Sciatic nerve (tissue), 2 donors: ENCODE measurements around the gene EDDM3A. TPM values are rescaled to one million over a fixed set of nuclear protein-coding genes. Genes with fewer than 3 reads are reported as not detected.
A peak's percentile ranks its signal among the peaks of the same experiment; 100 is the strongest.
"Not testable (repeated sequence)": the region's sequence is repeated elsewhere in the genome, so short reads cannot be mapped to it uniquely, and the experiment has no call there.

Experiments
- ATAC-seq: fragments of 200-7000 bp; cut with Tn5 transposase; one replicate; pipeline ENCODE4 v1.9.1; 2020; ENCODE audit warnings: mild to moderate bottlenecking, moderate library complexity
- DNase-seq: peaks from one replicate; pipeline ENCODE4 v3.0.0-alpha.2; 2020; ENCODE audit warnings: low spot score
- intact Hi-C: fragments of 100-400 bp; cut with DNase I; formaldehyde crosslinking; loops from one replicate; pipeline ENCODE4 v1.14.2; 2022
- total RNA-seq: library from RNA; stranded (reverse); fragmentation: NEBNext Ultra II Directional; extraction: Animal tissue kit (Norgen Biotek cat#: 25700); gene quantifications from one replicate; pipeline ENCODE4 v1.2.1, GENCODE V29; 2021
- donor health status: DM: no; HTN: no; CAD: no.
- donor health status: DM: no; HTN: no; CAD: no.

The EDDM3A gene, protein sequence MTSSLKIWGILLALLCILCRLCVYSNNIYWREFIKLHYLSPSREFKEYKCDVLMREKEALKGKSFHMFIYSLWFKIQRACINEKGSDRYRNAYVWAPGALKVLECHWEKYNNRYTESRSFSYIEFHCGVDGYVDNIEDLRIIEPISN
- not detected for total RNA-seq

DNA sequence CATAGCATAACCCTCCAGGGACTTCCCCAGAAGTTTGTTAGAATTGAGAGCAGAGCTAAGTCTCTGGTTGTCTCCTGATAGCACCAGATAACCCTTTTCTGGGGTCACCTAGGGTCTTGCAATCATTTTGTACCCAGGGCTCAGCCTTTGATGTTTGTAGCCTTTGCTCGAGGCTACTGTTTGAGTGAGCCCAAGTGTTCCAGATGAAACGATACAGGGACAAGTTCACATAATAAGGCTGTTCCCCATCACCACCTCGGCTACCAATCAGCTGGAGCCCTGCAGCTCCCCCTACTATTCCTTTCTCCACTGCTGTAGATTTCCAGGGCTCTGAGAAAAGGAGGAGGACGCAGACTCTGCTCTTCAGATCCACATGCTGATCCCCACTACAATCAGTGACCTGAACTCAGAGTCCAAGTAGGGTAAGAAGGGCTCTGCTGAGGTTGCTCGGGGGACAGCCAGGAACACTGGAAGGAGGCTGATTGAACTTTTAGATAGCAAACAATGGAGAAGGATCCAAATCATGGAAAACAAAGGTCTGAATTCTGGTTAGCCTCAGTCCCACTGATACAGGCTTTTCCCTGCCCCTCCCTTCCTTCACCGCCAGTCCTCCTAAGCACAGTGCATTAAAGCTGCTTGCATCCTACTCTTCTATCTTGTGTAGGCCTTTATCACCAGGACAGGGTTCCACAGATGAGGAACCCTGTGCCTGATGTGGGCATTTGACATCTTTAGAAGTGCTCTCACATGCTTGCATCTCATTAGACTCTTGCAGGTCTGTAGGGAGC, at the start of gene EDDM3A:
Gene EDDM3A, plus strand, starts transcription at position 317 of the 788 bp plus-strand sequence. CDS start 1,694 bp downstream, outside the sequence.
- intact Hi-C loops: no loop called here
- DNase-seq (no peak), ATAC-seq (no peak)

DNA sequence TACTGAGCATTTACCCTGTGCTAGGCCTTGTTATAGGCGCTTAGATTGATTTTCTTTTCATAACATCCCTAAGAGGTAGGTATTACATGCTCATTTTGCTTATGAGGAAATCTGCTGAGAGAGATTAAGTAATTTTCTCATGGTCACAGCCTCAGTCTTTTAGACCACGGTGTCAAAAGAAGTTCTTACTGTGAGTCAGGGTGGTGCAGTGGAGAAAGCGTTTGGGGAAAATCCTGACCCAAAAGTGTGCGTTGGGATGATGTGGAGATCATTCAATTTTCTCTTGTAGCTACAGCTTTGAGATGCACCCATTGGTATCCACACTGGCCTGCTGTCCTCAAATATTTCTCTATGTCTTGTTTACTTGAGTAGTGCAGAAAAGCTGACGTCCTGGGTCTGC, 48.9 kb upstream of the EDDM3A start:
- intact Hi-C loops: loop anchor here (10.0 kb wide), 2 partner anchors 162 to 362 kb away; partner anchors contain the start of gene CCNB1IP1
- ATAC-seq: no peak
- DNase-seq: no peak

DNA sequence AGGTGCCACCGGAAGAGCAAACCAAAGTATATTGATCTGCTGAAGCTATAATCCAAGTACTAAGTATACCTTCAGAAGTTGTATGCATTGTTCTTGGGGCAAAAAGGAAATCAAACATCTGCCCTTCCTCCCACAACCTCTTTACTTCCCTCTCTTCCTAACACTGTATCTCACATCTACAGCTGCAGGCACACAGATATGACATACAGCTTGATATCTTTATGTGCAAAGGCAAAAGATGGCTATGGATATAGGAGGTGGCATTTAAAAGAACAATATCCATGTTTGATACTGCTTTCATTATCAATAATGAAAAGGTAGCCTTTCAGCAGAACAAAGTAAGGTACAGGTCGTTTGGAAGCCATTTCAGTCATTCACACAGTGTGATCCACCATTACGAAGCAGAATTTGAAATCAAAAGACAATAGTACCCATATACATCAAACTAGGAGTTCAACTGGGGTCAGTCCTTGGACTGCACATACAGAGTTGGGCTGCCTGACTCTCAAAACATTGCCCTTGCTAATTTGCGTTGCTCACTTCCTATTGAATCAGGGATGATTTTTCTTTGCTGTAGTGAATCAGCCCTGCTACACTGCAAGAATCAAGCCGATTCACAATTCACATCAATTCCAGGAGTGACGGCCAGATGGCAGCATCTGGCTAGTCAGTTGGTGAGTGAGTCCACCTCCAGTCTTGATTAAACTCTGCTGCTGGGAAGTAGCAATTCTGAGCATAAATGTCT, 48.2 kb upstream of the EDDM3A start:
- DNase-seq (peak; percentile 73), ATAC-seq (peak; percentile 78)
- intact Hi-C loops: loop anchor here (10.0 kb wide), 2 partner anchors 163 to 363 kb away; partner anchors contain the start of gene CCNB1IP1

DNA sequence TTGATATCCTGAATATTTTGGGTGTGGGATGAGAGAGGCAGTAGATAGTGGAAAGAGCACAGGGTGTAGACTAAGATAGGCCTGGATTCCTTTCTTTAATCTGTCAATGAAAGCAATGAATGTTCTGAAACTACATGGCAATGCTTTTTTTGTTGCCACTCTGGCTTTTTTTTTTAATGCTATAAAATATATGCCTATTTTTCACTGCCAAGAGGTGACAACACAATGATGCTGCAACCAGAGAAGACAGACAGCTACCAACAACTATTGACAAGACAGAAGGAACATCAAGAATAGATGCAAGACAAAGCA, 47.7 kb upstream of the EDDM3A start:
- DNase-seq (no peak), ATAC-seq (no peak)
- intact Hi-C loops: loop anchor here (10.0 kb wide), 2 partner anchors 163 to 363 kb away; partner anchors contain the start of gene CCNB1IP1

DNA sequence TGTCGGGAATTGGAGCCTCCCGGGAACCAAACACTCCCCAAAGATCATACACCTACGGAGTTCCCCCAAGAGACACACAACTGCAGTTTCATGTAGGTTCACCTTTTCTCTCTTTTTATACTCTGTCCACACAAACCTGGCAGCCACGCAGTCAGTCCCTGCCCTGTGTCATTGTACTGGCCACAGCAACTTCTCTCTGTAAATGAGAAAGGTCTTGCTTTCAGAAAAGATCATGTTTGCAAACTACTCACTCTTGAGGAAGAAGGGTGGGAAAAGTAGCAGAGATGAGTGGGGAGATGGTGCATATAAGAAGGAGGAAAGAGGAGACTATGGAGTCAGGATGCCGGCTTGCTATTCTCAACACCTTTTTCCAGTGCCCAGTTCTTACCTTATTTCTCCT, 46.8 kb upstream of the EDDM3A start:
- ATAC-seq (no peak), DNase-seq (no peak)
- intact Hi-C loops: loop anchor here (10.0 kb wide), 2 partner anchors 164 to 364 kb away; partner anchors contain the start of gene CCNB1IP1

DNA sequence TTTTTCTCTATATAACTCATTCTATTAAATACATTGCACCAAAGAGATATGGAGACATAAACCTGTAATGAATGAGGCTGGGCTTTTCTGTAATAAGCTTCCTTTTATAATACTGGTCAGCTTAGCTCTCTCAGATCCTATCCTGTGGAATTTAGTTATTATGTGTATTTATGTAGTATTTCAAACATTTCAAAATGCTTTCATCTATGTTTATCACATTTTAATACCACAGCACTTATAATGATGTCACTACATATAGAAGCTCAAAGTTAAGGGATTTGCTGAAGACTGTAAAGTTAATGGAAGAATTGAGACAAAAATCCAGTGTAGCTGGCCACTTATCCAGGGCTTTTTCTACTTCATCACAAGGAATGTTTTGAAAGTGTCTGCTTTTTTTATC, 45.8 kb upstream of the EDDM3A start:
- DNase-seq (no peak), ATAC-seq (no peak)
- intact Hi-C loops: loop anchor here (5.0 to 10.0 kb wide), 3 partner anchors 157 to 365 kb away; partner anchors contain the start of gene CCNB1IP1

DNA sequence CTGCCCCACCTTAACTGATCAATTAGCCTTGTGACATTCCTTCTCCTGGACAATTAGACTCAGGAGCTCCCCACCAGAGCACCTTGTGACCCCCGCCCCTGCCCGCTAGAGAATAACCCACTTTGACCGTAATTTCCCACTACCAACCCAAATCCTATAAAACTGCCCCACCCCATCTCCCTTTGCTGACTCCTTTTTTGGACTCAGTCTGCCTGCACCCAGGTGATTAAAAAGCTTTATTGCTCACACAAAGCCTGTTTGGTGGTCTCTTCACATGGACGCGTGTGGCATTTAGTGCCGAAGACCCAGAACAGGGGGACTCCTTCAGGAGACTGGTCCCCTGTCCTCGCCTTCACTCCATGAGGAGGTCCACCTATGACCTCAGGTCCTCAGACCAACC, 44.7 kb upstream of the EDDM3A start:
- not testable (repeated sequence) for DNase-seq
- intact Hi-C loops: loop anchor here (5.0 kb wide), 1 partner anchor 156 kb away; no protein-coding TSS in a partner anchor

DNA sequence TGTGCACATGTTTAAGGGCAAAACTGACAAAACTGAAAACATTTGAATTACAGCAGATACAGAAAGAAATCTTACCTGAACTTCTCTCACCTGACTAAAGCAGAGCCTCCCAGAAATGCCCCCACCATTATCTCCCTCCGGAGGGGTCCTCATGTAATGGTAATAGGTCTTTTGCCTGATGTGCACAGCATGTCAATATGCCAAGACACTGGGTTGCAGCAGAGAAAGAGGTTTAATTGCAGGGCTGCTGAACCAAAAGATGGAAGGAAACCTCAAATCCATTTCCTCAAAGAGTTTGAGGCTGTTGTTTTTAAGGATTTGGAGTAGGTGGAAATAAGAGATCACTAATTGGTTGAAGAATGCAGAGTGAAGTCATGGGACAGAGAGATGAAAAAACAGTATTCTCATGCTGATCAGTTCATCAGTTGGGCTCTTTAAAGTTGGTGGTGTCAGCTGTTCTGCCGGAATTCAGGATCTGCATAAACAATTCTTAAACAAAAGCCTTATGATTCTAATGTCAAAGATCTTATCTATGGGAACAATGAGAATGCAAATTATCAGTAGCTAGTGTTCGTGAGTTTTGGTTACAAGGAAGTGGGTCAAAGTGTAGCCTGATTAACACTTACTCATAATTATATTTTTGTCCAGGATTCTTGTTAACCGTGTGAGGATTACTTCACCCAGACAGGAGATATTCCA, 38.9 kb upstream of the EDDM3A start:
- intact Hi-C loops: no loop called here
- DNase-seq: no peak
- no peak for ATAC-seq

More for the DNA sequence above, 44.7 kb upstream of the EDDM3A start:
- not testable (repeated sequence) for ATAC-seq

DNA sequence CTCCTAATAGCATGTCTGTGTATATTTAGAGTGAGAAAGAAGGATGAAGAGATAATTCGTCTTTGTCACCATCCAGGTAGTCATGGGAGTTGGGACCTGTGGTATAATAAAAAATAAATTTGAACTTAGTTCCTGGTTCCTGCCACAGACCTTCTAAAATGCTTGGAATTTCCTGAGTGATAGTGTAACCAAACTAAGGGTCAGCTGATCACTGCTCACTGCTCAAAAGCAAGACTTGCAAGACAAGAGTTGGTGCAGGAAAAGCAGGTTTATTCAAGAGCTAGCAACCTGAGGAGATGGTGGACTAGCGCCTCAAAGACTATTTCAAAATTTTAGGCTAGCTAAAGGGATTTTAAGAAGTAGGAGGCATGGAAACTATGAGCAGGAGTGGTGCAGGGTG, 38.1 kb upstream of the EDDM3A start:
- ATAC-seq: no peak

DNA sequence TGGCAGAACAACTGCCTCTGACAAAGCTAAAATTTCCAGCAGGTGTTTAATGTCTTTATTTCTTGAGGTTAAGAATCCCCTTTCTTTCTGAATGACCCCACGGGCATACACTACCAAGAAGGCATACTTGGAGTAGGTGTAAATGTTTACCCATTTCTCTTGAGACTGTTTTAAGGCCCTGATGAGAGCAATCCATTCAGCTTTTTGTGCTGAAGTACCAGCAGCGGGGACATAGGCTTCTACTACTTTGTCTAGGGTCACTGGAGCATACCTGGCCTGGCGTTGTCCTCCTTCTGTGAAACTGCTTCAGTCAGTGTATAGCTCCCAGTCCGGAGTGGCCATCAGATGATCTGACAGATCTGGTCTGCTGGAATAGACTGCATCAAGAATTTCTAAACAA, 34.4 kb upstream of the EDDM3A start:
- ATAC-seq: no peak
- intact Hi-C loops: no loop called here
- no peak for DNase-seq

More for the DNA sequence above, 38.1 kb upstream of the EDDM3A start:
- DNase-seq: no peak
- intact Hi-C loops: no loop called here

DNA sequence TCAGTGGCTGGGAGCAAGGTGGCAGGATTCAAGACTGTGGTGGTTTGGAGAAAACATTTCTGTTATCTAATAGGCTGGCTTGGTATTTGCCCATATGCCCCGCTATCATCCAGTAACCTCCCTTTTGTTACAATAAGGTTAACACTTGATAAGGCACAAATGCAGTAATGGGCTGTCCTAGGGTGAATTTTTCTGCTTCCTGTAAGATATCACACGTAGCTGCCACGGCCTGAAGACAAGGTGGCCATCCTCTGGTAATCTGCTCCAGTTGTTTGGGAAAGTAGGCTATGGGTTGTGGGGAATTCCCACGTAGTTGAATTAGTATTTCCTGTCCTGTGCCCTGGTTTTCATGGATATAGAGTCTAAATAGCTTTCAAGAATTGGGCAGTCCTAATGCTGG, 34.0 kb upstream of the EDDM3A start:
- DNase-seq: no peak
- intact Hi-C loops: no loop called here

DNA sequence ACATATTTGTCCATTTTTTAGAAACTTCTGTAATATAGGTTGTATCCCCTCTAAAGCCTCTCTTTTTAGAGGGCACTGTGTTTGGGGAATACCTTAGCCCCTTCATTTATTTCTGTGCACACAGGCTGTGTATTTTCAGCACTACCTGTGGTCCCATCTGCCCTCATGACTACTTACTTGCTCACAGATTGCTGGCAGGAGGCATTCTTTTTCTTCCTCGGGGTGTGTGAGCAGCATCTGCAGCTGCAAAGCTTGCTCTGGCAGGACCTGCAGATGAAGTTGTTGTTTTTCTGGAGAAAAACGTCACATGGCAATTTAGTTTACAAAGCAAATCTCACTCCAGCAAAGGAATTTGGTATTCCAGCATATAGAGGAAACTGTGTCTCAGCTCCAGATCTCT, 32.8 kb upstream of the EDDM3A start:
- intact Hi-C loops: no loop called here
- DNase-seq (no peak), ATAC-seq (no peak)

More for the DNA sequence above, 34.0 kb upstream of the EDDM3A start:
- ATAC-seq: no peak

DNA sequence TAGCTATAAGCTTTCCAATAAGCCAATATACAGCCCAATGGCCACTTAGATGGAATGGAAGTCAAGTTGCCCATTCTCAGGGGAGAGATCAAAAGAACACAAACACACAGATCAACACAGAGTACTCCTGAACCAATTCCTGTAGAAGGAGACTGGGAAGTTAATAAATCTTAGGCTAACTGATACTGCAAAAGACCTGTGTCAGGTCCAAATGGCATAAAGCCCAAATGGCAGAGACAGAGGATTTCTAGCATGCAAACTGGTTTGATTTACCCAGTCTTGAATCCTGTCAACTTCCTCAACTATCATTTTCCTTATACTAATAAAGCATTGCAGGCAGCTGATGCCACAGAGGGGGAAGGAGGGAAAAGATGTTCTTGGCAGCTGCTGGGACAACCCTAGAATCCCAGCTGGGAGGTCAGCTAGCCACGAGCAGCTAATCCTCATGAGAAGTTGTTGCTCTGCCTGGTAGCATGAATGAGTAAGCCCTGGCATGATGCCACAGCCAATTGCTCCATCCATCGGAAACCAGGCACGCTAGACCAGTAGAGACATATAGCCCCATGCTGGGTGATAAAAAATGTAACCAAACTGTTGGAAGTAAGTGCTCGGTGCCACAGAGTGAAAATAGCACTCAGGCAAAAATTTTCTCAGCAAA, 31.0 kb upstream of the EDDM3A start:
- peak; percentile 81 for DNase-seq
- ATAC-seq: peak; percentile 91
- intact Hi-C loops: no loop called here

DNA sequence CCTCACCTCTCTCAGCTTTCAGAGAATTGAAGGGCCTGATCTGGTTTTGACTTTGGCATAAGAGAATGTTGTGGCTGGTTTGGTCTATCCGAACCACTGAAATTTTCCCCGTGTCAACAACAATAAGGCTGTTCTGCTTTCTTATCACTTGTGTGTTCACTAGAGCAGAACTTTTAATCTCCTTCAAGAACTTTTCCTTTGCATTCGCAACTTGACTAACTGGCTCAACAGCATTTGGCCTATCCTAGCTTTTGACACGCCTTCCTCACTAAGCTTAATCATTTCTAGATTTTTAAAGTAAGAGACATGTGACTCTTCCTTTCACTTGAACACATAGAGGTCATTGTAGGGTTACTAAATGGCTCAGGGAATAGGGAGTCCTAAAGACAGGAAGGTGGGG, 25.9 kb upstream of the EDDM3A start:
- ATAC-seq (no peak), DNase-seq (no peak)
- intact Hi-C loops: no loop called here

DNA sequence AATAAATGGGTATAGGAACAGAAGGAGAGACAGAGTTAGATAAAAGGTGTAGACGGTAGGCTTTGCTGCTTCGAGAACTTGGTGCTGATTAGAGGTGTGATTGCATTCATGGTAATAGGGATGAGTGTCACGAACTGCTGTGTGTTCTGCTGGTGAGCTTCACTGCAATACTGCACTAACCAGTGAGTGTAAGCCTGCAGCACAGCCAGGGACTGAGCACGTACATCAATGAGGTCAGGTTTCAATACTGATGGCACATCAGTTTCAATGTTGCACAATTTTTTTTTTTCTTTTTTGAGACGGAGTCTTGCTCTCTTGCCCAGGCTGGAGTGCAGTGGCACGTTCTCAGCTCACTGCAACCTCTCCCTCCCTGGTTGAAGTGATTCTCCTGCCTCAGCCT, 24.9 kb upstream of the EDDM3A start:
- ATAC-seq (no peak), DNase-seq (no peak)
- intact Hi-C loops: no loop called here

DNA sequence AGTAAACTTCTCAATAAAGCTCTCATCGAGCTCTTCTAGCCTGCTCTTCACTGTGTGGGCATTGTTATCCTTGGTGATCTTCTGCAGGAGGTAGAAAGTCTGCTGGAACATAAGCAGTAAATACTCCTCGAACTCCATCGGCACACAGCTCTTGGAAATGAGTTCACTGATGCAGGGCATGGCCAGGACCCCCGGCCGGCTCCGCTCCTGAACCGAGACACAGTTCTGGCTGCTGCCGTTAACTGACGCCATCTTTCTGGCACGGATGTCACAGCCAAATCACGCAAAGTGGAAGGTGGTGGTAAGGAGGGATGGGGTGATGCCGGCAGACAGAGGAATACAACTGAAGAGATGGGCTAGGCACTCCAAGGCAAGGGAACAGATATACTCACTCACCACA, 23.7 kb upstream of the EDDM3A start:
- intact Hi-C loops: no loop called here
- ATAC-seq (no peak), DNase-seq (no peak)

DNA sequence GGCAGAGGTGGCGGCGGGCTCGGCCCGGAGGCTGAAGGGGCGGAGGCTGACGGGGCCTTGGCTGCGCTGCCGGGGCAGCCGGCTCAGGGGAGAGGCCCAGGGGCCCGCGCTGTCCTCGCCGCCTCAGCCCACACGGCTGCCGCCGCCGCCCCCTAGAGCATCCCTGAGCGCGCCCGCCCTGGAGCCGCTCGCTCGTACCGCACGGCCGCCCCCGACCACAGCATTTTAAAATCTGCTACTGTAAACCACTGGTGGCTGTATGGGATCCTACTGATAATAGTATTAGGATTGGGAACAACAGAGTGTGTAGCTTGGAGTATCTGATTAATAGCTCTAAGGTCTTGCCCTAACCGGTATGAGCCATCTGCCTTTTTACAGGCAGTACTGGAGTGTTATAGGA, 22.2 kb upstream of the EDDM3A start:
- no peak for DNase-seq
- intact Hi-C loops: no loop called here
- no peak for ATAC-seq

DNA sequence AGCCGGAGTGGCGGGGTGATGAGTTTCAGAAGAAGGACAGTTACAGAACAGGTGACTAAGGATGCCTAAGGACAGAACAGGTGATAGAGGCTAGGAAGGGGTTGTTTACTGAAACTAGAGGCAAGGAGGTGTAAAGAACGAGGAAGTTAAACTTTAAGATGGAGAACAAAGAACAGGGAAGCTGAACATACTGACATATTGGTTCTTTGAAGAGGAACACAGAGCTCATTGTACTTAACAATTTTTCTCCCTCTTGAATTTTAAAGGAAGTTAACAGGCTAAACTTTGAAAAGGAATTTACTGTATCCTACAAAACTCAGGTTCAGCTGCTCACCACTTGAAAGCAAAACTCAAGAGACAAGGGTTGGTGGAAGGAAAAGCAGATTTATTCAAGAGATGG, 19.6 kb upstream of the EDDM3A start:
- intact Hi-C loops, ATAC-seq, DNase-seq: not testable (repeated sequence)

DNA sequence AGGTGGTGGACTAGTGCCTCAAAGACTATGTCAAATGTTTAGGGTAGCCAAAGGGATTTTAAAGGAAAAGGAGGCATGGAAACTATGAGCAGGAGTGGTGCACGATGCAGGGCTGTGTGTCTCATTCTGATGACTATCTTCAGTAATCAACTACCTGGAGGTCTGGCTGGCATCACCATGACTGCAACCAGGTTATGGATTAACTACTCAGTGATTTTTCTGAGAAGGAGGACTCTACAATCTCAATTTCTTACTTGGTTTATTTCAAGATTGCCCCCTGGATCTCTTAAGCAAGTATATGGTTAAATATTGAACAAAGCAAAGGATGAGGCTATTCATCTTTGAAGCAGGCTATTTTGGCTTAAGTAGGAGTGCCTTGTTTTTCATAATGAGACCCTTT, 19.2 kb upstream of the EDDM3A start:
- DNase-seq: no peak
- ATAC-seq: no peak
- intact Hi-C loops: no loop called here
